HG02763 (cell line): ENCODE results near the gene NDNF.

Source experiments
- ATAC-seq: cut with Tn5 transposase; IDR thresholded peaks from one replicate; pipeline ENCODE4 v1.9.1; 2021; ENCODE audit warnings: mild to moderate bottlenecking, moderate library complexity; ENCODE audit not compliant: unreplicated experiment

Gene NDNF, protein sequence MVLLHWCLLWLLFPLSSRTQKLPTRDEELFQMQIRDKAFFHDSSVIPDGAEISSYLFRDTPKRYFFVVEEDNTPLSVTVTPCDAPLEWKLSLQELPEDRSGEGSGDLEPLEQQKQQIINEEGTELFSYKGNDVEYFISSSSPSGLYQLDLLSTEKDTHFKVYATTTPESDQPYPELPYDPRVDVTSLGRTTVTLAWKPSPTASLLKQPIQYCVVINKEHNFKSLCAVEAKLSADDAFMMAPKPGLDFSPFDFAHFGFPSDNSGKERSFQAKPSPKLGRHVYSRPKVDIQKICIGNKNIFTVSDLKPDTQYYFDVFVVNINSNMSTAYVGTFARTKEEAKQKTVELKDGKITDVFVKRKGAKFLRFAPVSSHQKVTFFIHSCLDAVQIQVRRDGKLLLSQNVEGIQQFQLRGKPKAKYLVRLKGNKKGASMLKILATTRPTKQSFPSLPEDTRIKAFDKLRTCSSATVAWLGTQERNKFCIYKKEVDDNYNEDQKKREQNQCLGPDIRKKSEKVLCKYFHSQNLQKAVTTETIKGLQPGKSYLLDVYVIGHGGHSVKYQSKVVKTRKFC

DNA sequence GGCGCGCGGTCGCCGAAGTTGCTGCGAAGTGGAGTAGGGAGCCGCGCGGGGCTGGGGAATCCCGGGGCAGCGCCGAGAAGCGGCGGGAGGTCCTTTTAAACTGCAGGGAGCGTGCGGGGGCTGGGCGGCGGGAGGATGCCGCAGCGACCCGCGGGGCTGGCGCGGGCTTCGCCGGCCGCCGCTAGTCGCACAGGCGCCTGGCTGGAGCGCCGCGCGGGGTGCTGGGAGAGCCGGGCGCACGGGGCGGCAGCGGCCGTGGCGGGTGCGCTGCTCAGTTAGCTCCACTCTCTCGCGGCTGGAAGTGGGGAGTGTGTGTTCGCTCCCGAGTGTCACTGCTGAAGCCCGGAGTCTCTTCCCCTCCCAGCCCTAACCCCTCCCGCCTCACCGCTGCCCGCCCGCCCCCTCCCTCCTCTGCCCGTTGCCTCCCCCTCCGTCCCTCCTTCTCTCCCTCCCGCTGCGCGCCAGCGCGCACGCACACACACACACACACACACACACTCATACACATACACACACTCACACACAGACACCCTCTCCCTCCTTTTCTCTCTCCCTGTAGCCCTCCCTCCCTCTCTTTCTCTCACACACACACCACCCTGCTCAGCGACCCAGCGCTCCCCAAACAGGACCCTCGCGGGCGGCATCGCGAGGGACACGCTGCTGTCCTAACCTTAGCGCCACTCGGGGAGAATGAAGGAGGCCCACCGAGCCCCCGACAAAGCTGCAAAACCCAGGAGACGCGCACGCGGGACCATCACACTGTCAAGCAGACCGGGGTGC lies at the start of gene NDNF:
Gene NDNF, minus strand, starts transcription at position 312 of the 780 bp plus-strand sequence. CDS start 26,698 bp downstream, outside the sequence.
- no peak for ATAC-seq

DNA sequence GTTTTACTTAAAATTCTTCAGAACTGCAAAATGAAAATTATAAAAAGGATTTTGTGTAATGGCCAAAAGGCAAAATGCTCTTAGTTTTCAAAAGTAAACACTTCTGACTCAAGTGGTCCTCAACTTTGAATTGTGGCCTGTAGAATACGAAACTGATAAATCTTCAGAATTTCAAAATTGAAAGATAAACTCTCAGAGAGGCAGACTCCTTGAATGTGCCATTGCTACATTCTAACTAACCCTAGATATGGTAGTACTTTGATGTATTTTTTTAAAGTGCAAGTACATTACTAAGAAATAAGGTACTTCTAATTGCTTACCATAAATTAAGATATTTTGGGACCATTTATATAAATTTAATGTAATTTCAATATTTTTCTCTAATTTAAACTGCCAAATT lies 47.4 kb upstream of the NDNF start:
- ATAC-seq = no peak

DNA sequence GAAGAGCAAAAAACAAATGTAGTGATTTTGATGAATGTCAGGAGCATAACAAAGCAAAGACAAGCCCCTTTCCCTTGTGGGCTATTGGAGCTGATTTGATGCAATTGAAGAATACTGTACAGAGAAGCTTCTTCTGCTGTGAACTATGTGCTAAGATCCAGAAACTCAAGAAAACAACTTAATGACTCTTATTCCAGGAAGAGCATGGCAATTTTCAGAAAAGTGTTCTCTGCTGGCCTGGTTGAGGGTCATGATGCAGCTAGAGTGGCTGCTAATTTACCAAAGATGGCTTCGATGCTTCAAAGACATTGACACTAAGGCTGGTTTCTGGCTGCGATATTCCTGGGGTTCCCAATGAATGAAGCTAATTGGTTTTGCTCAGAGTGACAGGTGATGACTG lies 46.0 kb upstream of the NDNF start:
- ATAC-seq = no peak

DNA sequence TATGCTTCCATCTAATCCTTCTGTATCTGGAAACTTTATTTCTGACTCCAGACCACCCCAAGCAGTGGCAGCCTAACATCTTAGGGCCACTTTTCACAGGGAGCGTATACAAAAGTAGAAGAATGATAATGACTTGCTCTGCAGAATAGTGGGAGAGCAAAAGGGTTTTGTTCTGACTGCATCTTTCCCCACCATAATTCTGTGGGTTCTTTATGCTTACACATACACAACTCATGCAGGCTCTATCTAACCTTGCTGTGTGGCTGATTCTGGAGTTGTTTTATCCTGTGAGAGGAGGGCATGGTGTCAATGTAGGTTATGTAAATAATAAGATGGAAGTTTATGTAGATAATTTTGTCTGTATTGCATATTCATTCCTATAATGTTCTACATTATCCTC lies 42.4 kb upstream of the NDNF start:
- no peak for ATAC-seq

DNA sequence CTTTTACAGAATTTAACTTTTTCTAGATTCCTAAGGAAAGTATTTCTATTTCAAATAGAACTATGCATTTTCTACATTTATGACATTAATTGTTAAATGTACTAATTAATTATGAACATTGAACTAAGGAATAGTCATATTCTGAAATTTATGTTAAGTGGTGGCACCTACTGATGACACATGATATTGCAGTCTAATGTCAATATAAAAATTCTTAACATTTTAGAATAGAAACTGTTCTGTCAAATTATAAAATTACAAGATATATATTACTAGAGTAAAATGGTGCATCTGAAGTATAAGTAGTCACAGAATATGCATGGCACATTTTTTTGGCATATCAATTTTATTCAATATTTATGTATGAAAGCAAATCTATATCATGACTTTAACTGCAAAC lies 40.2 kb upstream of the NDNF start:
- ATAC-seq = no peak

DNA sequence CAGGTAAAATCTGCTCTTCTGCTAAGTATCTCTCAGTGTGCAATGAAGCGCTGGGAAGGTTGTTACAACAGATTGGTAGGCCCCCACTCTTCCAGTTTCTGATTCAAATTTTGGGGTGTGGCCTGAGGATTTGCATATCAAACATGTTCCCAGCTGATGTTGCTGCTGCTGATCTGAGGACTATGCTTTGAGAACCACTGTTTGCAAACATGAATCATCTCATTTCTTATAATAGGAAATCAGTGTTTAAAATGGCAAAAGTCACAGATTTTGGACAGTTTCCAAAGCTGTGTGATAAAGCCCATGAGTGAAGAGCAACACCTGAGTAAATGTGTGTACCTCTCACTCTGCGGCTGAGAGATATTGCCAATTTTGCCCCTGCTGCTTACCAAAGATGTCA lies 36.2 kb upstream of the NDNF start:
- no peak for ATAC-seq

DNA sequence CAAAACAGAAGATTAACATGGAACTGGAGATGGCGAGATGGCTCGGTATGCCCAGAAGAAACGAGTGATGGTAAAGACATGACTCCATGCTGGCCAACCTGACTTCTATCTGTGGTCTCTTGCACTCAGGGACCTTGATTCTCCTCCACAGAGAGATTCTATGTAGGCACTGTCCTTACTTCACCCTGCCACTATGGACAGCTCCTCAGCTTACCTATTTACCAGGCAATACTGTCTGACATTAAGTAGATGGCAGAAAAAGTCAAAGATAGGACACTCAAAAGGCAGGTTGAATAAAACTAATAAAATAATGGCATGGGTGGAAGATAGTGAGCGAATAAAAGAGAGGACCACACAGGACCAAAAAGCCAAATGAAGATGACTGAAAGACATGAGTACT lies 35.2 kb upstream of the NDNF start:
- no peak for ATAC-seq

DNA sequence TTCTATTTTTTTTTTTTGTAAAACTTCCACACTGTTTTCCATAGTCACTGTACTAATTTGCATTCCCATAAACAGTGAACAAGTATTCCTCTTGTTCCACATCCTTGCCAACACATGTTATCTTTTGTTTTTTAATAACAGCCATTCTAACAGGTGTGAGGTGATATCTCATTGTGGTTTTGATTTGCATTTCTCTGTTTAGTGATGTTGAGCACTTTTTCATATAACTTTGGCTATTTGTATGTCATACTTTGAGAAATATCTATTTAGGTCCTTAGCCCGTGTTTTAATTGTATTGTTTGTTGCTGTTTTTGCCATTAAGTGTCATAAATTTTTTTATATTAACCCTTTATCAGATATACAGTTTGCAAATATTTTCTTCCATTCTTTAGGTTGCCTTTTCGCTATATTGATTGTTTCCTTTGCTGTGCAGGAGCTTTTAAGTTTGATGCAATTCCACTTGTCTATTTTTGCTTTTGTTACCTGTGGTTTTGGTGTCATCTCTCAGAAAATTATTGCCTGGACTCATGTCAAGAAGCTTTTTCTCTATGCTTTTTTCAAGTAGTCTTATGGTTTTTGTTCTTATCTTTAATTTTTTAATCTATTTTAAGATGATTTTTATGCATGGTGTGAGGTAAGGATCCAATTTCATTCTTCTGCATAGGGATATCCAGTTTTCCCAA lies 27.9 kb upstream of the NDNF start:
- ATAC-seq = no peak

DNA sequence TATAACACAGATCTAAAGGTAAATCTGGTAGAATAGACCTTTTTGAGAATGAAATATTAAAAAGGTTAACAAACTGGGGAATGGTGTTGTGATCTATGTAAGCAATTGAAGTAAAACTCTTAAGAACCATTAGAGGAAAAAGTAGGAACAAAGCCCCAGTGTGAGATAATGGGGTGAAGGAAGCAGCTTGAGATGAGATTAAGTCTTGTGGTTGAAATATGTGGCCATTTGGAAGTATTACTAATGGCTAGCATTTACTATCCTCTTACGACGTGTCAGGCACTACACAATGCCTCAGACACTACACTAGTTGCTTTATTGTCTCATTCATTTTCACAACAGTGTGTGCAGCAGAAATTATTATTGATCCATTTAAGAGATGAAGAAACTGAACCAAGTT lies 25.9 kb upstream of the NDNF start:
- no peak for ATAC-seq

DNA sequence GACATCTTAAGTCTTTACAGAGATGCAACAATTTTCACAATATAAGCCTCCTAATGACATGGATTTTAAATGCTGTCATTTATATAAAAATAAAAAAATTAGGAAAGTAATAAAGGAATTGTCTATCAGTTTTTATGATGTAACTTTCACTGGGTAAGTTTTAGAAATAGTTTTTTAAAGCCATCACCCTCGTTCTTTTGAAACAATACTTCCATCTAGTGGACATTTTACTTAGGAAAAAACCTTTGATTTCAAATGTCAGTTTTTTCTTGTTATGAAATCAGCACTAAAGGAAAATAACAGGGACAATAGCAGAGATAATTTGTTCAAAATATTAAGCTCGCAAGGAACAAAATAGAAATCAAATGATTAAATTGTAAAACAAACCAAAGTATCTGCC lies 24.3 kb upstream of the NDNF start:
- ATAC-seq = no peak

DNA sequence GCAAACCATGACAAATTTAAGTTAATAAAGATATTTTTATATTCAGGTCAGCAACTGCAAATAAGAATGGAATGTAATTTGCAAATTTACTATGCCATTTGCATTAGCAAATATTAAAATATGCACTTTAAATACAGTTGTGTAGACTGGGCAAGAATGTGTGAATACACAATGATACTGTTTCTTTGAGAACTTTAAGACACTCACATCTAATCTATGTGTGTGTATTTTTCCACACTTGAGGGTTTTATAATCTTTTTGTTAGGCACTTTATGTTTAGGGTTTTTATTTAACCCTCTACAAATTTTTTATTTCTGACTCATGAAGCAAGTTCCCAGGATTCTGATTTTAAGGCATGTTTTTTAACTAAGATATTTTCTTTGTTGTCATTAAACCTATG lies 23.9 kb upstream of the NDNF start:
- no peak for ATAC-seq

DNA sequence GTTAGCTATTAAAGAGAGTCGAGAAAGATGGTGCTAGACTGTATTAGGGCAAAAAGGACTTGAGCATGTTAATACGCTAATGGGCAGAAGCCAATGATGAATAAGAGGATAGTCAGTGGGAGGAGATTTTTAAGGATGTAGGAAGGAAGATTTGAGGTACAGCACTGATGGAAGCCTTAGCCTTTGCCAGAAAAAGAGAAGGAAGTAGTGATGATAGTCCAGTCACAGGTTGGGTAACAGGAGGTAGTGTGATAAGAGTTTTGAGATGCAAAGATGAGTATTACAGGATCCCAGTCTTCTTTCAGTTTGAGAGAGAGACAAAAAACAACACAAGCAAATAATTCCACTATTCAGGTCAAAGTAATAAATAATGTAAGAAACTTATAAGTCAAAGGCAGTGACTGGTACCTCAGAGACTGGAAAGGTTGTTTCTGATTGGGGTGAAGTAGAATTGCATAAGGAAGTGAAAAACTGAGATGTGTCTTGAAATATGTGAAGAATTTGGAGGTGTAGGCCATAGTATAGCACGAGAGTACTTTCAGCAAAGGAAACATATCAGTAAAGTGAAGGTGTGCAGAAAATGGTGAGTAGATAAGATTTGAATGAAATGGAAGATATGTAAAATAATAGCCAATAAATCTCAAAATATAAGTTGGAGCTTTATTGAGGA lies 22.1 kb upstream of the NDNF start:
- no peak for ATAC-seq

DNA sequence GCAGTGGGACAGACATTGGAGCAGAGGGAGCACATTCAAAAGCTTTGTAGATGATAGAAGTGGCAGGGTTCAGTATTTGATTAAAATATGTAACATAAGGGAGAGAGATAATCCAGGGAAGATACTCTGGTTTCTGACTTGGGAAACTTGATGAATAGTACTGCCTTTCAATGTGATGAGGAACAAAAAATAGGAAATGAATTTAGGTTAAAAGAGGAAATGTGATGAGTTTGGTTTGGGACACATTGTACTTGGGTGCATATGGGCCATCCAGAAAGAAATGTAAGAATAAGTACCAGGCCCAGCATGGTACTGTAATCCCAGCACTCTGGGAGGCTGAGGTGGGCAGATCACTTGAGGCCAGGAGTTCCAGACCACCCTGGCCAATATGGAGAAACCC lies 20.9 kb upstream of the NDNF start:
- no peak for ATAC-seq

DNA sequence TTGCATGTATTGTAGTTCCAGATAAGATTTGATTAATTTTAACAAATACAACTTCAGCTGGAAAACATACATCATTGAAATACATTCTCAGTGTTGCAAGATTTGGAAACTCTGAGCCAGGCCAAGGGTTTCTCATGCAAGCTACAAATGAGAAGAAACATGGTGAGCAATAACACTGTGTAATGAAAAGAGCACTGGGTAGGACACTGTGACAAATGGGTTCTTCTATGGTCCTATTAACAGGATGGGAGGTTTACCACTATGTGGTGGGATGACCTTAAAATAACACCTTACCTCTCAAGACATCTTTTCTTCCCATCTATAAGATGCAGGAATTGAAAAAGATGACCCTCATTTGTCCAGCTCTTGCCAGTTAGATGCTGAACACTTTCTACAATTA lies 19.6 kb upstream of the NDNF start:
- ATAC-seq = no peak

DNA sequence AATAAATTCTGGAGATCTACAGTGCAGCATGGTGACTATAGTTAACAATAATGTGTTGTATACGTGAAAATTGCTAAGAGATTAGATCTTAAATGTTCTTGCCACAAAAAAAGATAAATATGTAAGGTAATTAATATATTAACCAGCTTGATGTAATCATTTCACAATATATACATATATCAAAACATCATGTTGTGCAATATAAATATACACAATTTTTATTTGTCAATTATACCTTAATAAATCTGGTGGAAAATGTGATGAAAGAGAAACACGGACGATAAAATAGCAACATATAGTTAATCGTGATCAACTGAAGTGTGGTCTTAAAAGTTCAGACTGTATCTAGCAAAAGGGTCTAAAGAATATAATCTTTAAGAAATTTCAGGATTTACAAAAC lies 16.5 kb upstream of the NDNF start:
- ATAC-seq = no peak

DNA sequence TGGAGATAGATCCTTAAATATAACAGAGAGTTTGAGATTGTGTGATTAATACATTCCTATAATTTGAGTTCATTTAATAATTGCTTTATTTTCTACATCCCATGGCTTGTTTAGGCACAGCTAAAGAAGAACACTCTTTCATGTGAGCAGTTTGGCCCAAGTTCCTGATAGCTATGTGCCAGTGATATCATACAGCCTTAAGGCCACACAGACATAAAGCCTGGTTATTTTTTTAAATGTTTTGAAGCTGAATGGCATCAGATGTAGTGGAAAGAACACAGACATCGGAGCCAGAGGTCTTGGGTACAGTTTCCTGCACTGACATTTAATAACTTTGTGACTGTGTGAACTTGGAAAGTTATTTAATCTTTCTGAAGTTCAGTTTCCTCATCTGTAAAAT lies 7.0 kb upstream of the NDNF start:
- ATAC-seq = no peak

DNA sequence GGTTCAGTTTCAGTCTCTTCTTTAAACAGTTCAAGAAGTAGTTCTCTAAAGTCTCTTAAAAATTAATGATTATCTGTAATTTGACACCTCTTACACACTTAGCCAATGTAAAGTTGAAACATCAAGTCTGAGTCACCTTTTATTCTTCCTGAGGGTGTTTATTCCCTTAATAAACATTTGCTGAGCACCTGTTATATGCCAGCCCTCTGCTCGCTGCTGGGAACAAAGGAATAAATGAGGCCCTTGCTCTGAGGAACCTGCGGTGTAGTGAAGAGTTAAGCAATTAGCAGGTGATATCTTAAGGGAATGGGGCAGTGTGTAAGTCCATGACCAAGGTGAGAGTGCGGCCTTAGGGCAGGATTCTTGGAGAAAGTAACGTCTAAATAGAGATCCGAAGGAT lies 5.2 kb upstream of the NDNF start:
- ATAC-seq = no peak

DNA sequence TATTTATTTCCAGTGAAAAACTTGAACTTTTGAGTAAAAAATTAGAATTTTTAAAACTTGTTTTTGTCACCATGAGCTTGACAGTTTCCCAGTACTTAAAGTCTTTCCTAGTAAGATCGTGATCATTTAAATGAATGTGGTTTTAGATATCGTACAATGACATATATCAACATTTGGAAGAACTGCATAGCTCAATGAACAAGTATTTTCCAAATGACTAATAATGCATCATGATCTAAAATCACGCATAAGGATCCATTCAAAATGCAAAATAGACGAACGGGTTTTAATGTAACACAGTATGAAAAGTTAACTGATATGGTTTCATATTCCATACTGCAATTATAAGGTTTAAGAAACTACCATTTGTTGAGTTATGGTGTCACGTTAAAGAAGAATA lies 4.1 kb upstream of the NDNF start:
- no peak for ATAC-seq

DNA sequence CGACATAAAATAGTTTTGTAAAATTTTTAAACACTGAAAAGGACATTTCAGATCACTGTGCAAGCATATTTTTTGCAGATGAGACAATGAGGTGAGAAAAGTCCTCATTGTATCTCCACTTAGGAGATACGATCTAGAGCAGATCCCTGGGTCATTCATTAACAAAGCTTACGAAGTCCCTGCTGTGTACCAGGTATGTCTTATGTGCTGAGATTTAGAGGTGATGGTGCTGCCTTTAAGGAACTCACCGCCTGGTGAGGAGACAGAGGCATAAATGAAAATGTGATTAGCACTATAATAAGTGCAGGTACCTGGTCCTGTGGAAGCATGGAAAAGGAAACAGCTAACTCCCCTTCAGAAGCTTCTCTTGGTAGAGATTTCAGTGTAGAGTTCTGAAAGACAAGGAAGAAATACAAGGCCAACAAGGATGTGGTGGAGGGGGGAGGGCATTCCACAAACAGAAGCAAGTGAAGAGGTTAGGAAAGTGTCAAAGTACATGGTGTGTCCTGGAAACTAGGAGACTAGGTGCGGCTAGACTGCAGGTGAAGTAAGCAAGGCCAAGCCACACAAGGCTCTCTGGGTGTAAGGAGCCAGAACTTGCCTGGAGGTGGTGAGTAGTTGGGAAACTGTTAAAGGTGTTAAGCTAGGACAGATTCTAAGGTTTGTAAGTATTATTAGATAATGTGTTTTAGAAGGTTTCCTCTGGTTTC lies 1.5 kb upstream of the NDNF start:
- no peak for ATAC-seq

DNA sequence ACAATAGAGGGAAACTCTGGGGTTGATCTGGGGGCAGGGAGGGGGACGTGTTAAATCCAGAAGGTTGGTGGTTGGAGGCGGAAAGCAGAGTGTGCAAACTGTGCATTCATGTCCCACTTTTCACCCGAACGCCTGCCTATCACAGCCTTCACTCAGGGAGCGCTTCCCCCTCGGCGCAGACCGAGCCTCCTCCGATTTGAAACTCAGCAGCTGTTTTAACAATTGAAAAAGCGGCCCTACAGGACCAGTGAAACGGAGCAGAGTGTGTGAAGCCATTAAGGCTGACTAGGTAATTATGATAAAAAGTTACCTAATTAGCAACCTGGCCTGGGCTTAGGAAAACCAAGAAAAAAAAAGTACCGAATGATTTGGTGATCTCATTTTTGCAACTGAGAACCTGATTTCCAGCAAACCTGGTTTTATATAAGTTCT lies 685 bp upstream of the NDNF start:
- ATAC-seq = no peak
